B cell (primary cell): ENCODE results near the gene SYNE1. TPM values are rescaled to one million over a fixed set of nuclear protein-coding genes. Genes with fewer than 3 reads are reported as not detected.

Experiments
- ATAC-seq: fragments of 200-7000 bp; cut with Tn5 transposase; one replicate; pipeline ENCODE4 v1.10.0; 2021; ENCODE audit warnings: low read depth, mild to moderate bottlenecking, moderate number of reproducible peaks, moderate library complexity
- CTCF ChIA-PET: fragments of 350-600 bp; sonication (Branson Sonifier 250); formaldehyde crosslinking; loops from one replicate; lab custom pipeline; 2021; ENCODE audit warnings: antibody characterized with exemption, inconsistent platforms; lab: Charles Lee
- POLR2A ChIA-PET: fragments of 350-600 bp; sonication (Branson Sonifier 250); formaldehyde crosslinking; loops from one replicate; lab custom pipeline; 2021; ENCODE audit warnings: antibody characterized with exemption; lab: Charles Lee
- DNase-seq: peaks from one replicate; pipeline ENCODE4 v3.0.0; 2013
- H2AFZ ChIP-seq: 2 replicates; pipeline ENCODE4 v1.6.1; 2012; ENCODE audit warnings: mild to moderate bottlenecking, low read depth, low read length; ENCODE audit not compliant: insufficient read depth, poor library complexity, severe bottlenecking
- H3K27ac ChIP-seq, 2 donors: 1 replicate in 1 of 2; 2 replicates in 1 of 2; pipeline ENCODE4 v1.5.1; 2012 to 2013; ENCODE audit warnings: low read length in 2 of 2, mild to moderate bottlenecking in 2 of 2, moderate library complexity in 1 of 2
- H3K27me3 ChIP-seq, 4 experiments: fragments of 200-600 bp in 1 of 4; sonication (generic) in 1 of 4; replicated peaks in 1 of 4; 1 replicate in 2 of 4; 2 replicates in 2 of 4; pipeline versions ENCODE4 v1.6.1 to v1.7.0; 2013 to 2016; ENCODE audit warnings: low read length in 3 of 4, mild to moderate bottlenecking in 2 of 4, mixed read lengths in 1 of 4, moderate library complexity in 1 of 4; ENCODE audit not compliant: insufficient read depth in 4 of 4, control insufficient read depth in 3 of 4; ENCODE audit errors: control extremely low read depth in 1 of 4
- H3K36me3 ChIP-seq, 2 experiments: replicated peaks in 1 of 2; 1 replicate in 1 of 2; 2 replicates in 1 of 2; pipeline versions ENCODE4 v1.6.1 to v1.7.1; 2013; ENCODE audit warnings: low read length in 1 of 2; ENCODE audit not compliant: insufficient read depth in 2 of 2, control insufficient read depth in 1 of 2; ENCODE audit errors: control extremely low read depth in 1 of 2, extremely low read depth in 1 of 2
- H3K4me1 ChIP-seq, 2 donors: fragments of 200-600 bp in 1 of 2; sonication (generic) in 1 of 2; 1 replicate in 1 of 2; 2 replicates in 1 of 2; pipeline versions ENCODE4 v1.5.1 to v1.6.1; 2013 to 2017; ENCODE audit warnings: low read length in 2 of 2; ENCODE audit not compliant: control insufficient read depth in 2 of 2, insufficient read depth in 2 of 2
- H3K4me2 ChIP-seq: replicated peaks from 2 replicates; pipeline ENCODE3; 2012; ENCODE audit warnings: mild to moderate bottlenecking, low read depth, low read length; ENCODE audit not compliant: poor library complexity, severe bottlenecking
- H3K4me3 ChIP-seq, 5 experiments: fragments of 200-600 bp in 1 of 5; sonication (generic) in 1 of 5; 1 replicate in 3 of 5; 2 replicates in 2 of 5; pipeline versions ENCODE4 v1.5.1 to v1.7.0; 2011 to 2016; ENCODE audit warnings: low read length in 4 of 5, mild to moderate bottlenecking in 4 of 5, low read depth in 2 of 5, control low read depth in 1 of 5, moderate library complexity in 1 of 5; ENCODE audit not compliant: insufficient read depth in 1 of 5; ENCODE audit errors: control extremely low read depth in 1 of 5, extremely low read depth in 1 of 5
- H3K79me2 ChIP-seq: fragments of 200-600 bp; sonication (generic); one replicate; pipeline ENCODE4 v1.6.0; 2016; ENCODE audit warnings: low read length; ENCODE audit not compliant: control insufficient read depth, insufficient read depth
- H3K9ac ChIP-seq: fragments of 200-600 bp; sonication (generic); 2 replicates; pipeline ENCODE4 v1.6.1; 2017; ENCODE audit warnings: mild to moderate bottlenecking, low read length, moderate library complexity
- H3K9me3 ChIP-seq, 3 donors: one replicate each; pipeline versions ENCODE4 v1.6.1 to v1.7.1; 2013; ENCODE audit warnings: low read length in 2 of 3; ENCODE audit not compliant: control insufficient read depth in 2 of 3, insufficient read depth in 1 of 3; ENCODE audit errors: control extremely low read depth in 1 of 3
- H4K20me1 ChIP-seq: 2 replicates; pipeline ENCODE4 v1.6.0; 2012; ENCODE audit warnings: mild to moderate bottlenecking, low read length; ENCODE audit not compliant: insufficient read depth, control insufficient read depth, poor library complexity, severe bottlenecking
- H3K27ac Mint-ChIP-seq: one replicate; pipeline ENCODE4 v1.8.0; 2021; ENCODE audit warnings: mixed read lengths
- H3K27me3 Mint-ChIP-seq: one replicate; pipeline ENCODE4 v1.8.0; 2021; ENCODE audit warnings: mixed read lengths
- H3K4me1 Mint-ChIP-seq: one replicate; pipeline ENCODE4 v1.8.0; 2021; ENCODE audit warnings: mixed read lengths
- H3K4me3 Mint-ChIP-seq: one replicate; pipeline ENCODE4 v1.8.0; 2021; ENCODE audit warnings: mixed read lengths
- H3K9me3 Mint-ChIP-seq: one replicate; pipeline ENCODE4 v1.8.0; 2022; ENCODE audit warnings: mixed read lengths; ENCODE audit not compliant: insufficient read depth
- CTCF ChIP-seq: fragments of 200-600 bp; IDR thresholded peaks from one replicate; pipeline ENCODE4 v1.8.0; 2022; ENCODE audit warnings: antibody characterized with exemption, mild to moderate bottlenecking
- EZH2 ChIP-seq: IDR thresholded peaks from 2 replicates; pipeline ENCODE4 v1.6.1; 2012; ENCODE audit warnings: borderline replicate concordance, low read depth, mild to moderate bottlenecking, moderate library complexity, low read length; ENCODE audit not compliant: insufficient read depth, poor library complexity, severe bottlenecking
- WGBS: methylation state at CpG from one replicate; pipeline ENCODE4 v1.1.5; 2013; ENCODE audit warnings: missing lambda C conversion rate; ENCODE audit not compliant: insufficient coverage; 5-methylcytosine and 5-hydroxymethylcytosine counted together
- intact Hi-C: fragments of 100-400 bp; cut with micrococcal nuclease; formaldehyde crosslinking; loops from one replicate; pipeline ENCODE4 v1.10.0; 2022
- polyA plus RNA-seq: library from polyadenylated mRNA; depleted of rRNA; stranded (reverse); fragments of >200 nt; gene quantifications from 2 replicates; pipeline ENCODE4 v1.2.3, GENCODE V29; 2012
- total RNA-seq, 2 donors: library from RNA; stranded (reverse); fragments of 120-200 nt in 1 of 2; gene quantifications; 1 replicate in 1 of 2; 2 replicates in 1 of 2; pipeline versions ENCODE4 v1.2.3 to v1.2.4, GENCODE V29; 2013 to 2022

SYNE1 gene
- total and polyA plus RNA-seq, 2 donors (not counting 1 experiment from before 2014, with no cell fraction given): 49.2 to 108 TPM

DNA sequence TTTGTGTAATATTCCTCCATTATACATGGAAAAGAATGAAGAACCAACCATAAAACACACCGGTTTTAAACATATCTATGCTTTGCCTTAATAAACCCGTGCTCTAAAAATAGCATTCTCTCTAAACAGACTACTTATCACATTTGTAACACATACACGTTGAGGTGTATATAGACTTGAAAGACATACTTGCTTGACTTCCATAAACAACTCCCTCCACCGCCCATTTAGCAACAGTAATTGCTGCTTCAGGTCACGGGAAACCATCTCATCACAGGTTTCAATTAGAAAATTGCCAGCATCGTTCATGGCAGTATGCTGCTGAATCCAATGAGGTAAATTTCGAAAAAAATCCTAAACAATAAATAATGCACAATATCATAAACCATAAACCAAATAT is 174.0 kb downstream of the SYNE1 start:
- H2AFZ ChIP-seq: no peak overlapping the region
- H4K20me1 ChIP-seq: no peaks in the 10 kb centered on the region
- POLR2A ChIA-PET: no interaction called here
- intact Hi-C loops: no loop called here
- H3K9me3 ChIP-seq: no peaks in the 10 kb centered on the region
- no peaks in the 10 kb centered on the region for H3K27me3 ChIP-seq
- no peaks in the 10 kb centered on the region for H3K36me3 ChIP-seq
- ATAC-seq (no peak), DNase-seq (no peak)
- CTCF ChIA-PET: no interaction called here
- no peaks in the 10 kb centered on the region for H3K79me2 ChIP-seq
- H3K4me1 ChIP-seq: no peaks in the 10 kb centered on the region
- Mint-ChIP-seq H3K4me1 (peaks cover 4% of the 10 kb centered on the region), H3K9me3 (no peaks in the 10 kb centered on the region), H3K27ac (no peak overlapping the region), H3K27me3 (peaks cover 12% of the 10 kb centered on the region), H3K4me3 (peak overlapping the region; percentile 21)
- H3K4me2 ChIP-seq: no peak overlapping the region
- no peak overlapping the region for H3K27ac ChIP-seq
- no peak overlapping the region for H3K4me3 ChIP-seq
- TF ChIP-seq CTCF (no peak), EZH2 (no peak)
- WGBS: 88% methylated on average over 3 of the region's 7 CpGs
- H3K9ac ChIP-seq: no peak overlapping the region

- WGBS: no CpG with 5 or more reads among the region's 6 CpGs
- Mint-ChIP-seq H3K4me1 (peaks cover 4% of the 10 kb centered on the region), H3K27me3 (peaks cover 12% of the 10 kb centered on the region), H3K27ac (no peak overlapping the region), H3K4me3 (peak overlapping the region; percentile 21), H3K9me3 (no peaks in the 10 kb centered on the region)
- H3K4me3 ChIP-seq: no peak overlapping the region
- no peak overlapping the region for H3K9ac ChIP-seq
- DNase-seq (no peak), ATAC-seq (no peak)
- no peaks in the 10 kb centered on the region for H3K36me3 ChIP-seq
- POLR2A ChIA-PET: no interaction called here
- TF ChIP-seq EZH2 (no peak), CTCF (no peak)
- intact Hi-C loops: no loop called here
- no peaks in the 10 kb centered on the region for H3K79me2 ChIP-seq
- H3K9me3 ChIP-seq: no peaks in the 10 kb centered on the region
- CTCF ChIA-PET: no interaction called here
- H3K4me2 ChIP-seq: peak overlapping the region; percentile 36
- H3K27me3 ChIP-seq: no peaks in the 10 kb centered on the region
- no peaks in the 10 kb centered on the region for H4K20me1 ChIP-seq
- no peak overlapping the region for H3K27ac ChIP-seq
- H3K4me1 ChIP-seq: no peaks in the 10 kb centered on the region
- peak overlapping the region; percentile 17 for H2AFZ ChIP-seq
These were observed 174.4 kb downstream of the SYNE1 start for GRCh38 chr6:152462716-152463115.
